Subcutaneous abdominal adipose tissue (tissue), 5 donors: ENCODE results near the gene SPEF2.

Experiments
- H3K27ac ChIP-seq: one replicate; pipeline ENCODE4 v1.7.0; 2013; ENCODE audit warnings: low read depth, mild to moderate bottlenecking, inconsistent platforms, low read length, moderate library complexity
- H3K27me3 ChIP-seq, 5 donors: one replicate each; pipeline ENCODE4 v1.7.0; 2013; ENCODE audit warnings: low read length in 5 of 5, inconsistent platforms in 1 of 5; ENCODE audit not compliant: control insufficient read depth in 5 of 5, insufficient read depth in 4 of 5
- H3K36me3 ChIP-seq, 5 donors: one replicate each; pipeline ENCODE4 v1.7.0; 2013; ENCODE audit warnings: low read length in 5 of 5; ENCODE audit not compliant: control insufficient read depth in 5 of 5, insufficient read depth in 5 of 5
- H3K4me1 ChIP-seq, 5 donors: one replicate each; pipeline ENCODE4 v1.7.0; 2013; ENCODE audit warnings: low read length in 5 of 5, mild to moderate bottlenecking in 3 of 5, moderate library complexity in 1 of 5; ENCODE audit not compliant: control insufficient read depth in 5 of 5, insufficient read depth in 5 of 5
- H3K4me3 ChIP-seq, 5 donors: one replicate each; pipeline ENCODE4 v1.7.0; 2013; ENCODE audit warnings: low read length in 5 of 5, low read depth in 1 of 5
- H3K9ac ChIP-seq, 5 donors: one replicate each; pipeline ENCODE4 v1.7.0; 2013; ENCODE audit warnings: low read length in 5 of 5, mild to moderate bottlenecking in 4 of 5, moderate library complexity in 3 of 5
- H3K9me3 ChIP-seq, 5 donors: one replicate each; pipeline ENCODE4 v1.7.0; 2013; ENCODE audit warnings: low read length in 5 of 5; ENCODE audit not compliant: control insufficient read depth in 5 of 5
- donor health status: healthy.
- donor health status: healthy.
- donor health status: healthy.
- donor health status: healthy.
- donor health status: healthy.

SPEF2 gene

GRCh38 chr5:35823347-35824098 lies 205.9 kb downstream of the SPEF2 start:
- Histone ChIP-seq H3K4me3 (no peak overlapping the region), H3K36me3 (no peaks in the 10 kb centered on the region), H3K27ac (no peak overlapping the region), H3K4me1 (no peaks in the 10 kb centered on the region), H3K9ac (no peak overlapping the region), H3K27me3 (no peaks in the 10 kb centered on the region), H3K9me3 (no peaks in the 10 kb centered on the region)

DNA sequence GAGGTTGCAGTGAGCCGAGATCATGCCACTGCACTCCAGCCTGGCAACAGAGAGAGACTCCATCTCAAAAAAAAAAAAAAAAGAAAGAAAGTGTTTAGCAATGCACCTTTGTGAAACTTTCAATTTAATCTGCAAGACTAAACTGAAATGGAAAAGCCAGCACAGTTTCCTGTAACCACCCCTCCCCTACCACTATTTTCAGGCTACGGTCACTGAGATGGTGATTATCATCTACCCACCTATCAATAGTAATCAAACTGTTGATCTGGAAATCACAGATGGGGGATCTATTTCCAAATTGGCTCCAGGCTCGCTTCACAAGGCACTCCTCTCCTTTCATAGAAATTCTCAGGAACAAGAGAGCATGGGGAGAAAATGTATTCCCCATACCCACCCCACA lies 208.4 kb downstream of the SPEF2 start:
- Histone ChIP-seq H3K27ac (no peak overlapping the region), H3K9ac (no peak overlapping the region), H3K36me3 (no peaks in the 10 kb centered on the region), H3K4me3 (no peak overlapping the region), H3K4me1 (no peaks in the 10 kb centered on the region), H3K27me3 (no peaks in the 10 kb centered on the region), H3K9me3 (no peaks in the 10 kb centered on the region)

DNA sequence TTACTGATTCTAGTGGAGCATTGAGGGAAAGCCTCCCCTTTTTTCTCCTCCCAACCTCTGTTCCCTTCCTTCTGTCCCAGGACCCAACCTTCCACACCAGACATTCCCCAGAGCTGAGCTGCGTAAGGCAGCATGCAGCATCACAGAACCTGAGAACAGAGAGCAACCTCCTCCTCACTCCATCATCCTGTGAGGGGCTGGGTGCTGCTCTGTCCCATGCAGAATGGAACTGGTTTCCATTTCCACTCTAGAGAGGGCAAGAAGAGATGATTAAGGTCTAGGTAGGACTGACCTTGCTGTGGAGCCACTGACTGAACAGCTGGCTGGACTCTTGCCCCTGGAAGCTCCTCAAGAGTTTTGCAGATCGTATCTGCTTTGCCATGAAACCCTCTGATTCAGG lies 208.9 kb downstream of the SPEF2 start:
- Histone ChIP-seq H3K4me3 (no peak overlapping the region), H3K27ac (no peak overlapping the region), H3K9me3 (no peaks in the 10 kb centered on the region), H3K36me3 (no peaks in the 10 kb centered on the region), H3K27me3 (no peaks in the 10 kb centered on the region), H3K9ac (no peak overlapping the region), H3K4me1 (no peaks in the 10 kb centered on the region)

DNA sequence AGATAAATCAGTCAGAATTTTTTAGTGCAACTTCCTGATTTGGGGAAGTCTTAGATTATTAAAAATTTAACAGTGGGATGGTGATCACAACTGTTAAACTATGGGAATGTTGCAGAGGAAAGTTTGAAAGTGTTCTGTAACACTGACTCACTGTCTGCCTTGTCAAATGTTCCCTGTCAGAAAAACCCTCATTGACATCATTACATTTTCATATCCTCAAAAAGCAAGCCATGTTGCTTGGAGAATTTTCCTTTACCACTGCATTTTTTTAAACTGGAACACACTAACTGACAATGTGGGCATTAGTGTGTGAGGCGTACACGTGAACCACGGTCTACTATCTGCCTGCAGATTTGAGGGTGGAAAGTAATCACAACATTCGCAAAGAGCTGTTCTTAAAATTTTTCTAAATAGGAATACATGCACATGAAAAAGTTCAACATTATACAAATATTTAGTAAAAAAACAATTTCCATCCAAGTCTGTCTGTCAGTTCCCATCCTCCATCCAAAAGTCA lies 210.5 kb downstream of the SPEF2 start:
- H3K27ac ChIP-seq, result no peak overlapping the region
- H3K36me3 ChIP-seq, result no peaks in the 10 kb centered on the region

DNA sequence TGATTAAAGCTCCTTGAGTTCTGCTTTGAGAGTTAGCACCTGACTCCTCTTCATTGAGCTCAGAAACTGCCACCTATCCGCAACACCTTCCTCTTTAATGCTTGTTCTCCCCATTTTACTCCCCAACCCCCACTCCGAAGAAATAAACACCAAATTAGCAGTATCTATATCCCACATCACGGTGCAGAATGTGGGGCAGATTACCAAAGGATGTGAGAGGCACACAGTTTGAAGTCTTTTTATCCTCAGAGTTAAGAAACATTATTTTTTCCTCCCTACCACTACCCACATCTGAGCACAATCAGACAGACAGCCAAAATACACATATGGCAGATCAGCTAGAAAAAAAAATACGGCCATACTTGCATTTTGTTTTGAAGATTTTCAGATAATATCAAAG lies 212.9 kb downstream of the SPEF2 start:
- no peaks in the 10 kb centered on the region for H3K9me3 ChIP-seq
- H3K4me3 ChIP-seq, result no peak overlapping the region
- H3K9ac ChIP-seq, result no peak overlapping the region
- no peak overlapping the region for H3K27ac ChIP-seq
- no peaks in the 10 kb centered on the region for H3K27me3 ChIP-seq
- no peaks in the 10 kb centered on the region for H3K36me3 ChIP-seq
- no peaks in the 10 kb centered on the region for H3K4me1 ChIP-seq

More for the DNA sequence above, 210.5 kb downstream of the SPEF2 start:
- Histone ChIP-seq H3K27me3 (no peaks in the 10 kb centered on the region), H3K9me3 (no peaks in the 10 kb centered on the region), H3K4me1 (no peaks in the 10 kb centered on the region), H3K9ac (no peak overlapping the region), H3K4me3 (no peak overlapping the region)

GRCh38 chr5:35832762-35833161 lies 215.1 kb downstream of the SPEF2 start:
- Histone ChIP-seq H3K27me3 (no peaks in the 10 kb centered on the region), H3K9me3 (no peaks in the 10 kb centered on the region), H3K4me1 (no peaks in the 10 kb centered on the region), H3K27ac (no peak overlapping the region), H3K4me3 (no peak overlapping the region), H3K36me3 (no peaks in the 10 kb centered on the region), H3K9ac (no peak overlapping the region)

- Histone ChIP-seq H3K4me3 (no peak overlapping the region), H3K27ac (no peak overlapping the region), H3K9me3 (no peaks in the 10 kb centered on the region), H3K27me3 (no peaks in the 10 kb centered on the region), H3K36me3 (no peaks in the 10 kb centered on the region), H3K4me1 (no peaks in the 10 kb centered on the region), H3K9ac (no peak overlapping the region)
Observed at GRCh38 chr5:35833224-35833623, 215.6 kb downstream of the SPEF2 start.

DNA sequence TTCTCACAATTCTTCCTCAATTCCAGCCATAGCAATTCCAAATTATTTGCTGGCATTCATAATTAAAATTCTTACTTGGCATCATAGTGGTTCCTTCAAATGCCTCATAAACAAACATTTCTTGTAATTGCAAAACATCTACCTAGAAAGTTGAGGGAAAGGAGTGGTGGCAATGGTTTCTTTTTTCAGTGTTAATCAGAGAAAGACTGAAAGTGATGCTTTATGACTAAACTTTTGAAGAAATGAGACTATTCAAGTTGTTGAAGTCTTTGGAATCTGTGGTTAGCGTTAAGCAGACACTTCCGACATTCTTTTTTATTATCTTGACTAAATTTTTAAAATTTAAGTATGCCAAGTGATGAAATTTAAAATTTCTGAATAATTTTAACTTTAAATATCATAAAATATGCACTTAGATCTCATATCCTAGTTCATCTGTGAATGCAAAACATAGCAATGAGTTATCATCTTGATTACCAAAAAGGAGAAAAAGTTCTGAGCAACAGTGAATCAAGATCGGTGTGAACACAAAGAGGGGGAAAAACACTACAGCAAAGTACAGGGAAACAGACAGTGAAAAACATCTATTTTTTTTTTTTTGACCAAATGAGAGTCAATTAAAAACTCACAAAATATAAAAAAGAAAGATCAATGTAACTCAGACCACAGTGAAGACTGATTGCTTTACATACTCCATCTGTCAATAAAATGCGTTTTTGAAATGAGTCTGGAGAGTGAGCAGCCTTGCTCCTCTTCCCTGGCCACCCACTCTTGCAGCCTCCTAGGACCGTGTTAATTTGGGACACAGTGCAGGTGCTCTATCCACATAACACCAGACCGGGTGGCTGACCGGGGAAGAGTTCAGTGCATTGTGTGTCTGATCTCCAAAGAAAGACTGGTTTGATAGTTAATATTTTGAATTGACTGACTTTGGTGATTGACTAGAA lies 218.4 kb downstream of the SPEF2 start:
- no peak overlapping the region for H3K4me3 ChIP-seq
- no peaks in the 10 kb centered on the region for H3K4me1 ChIP-seq
- no peak overlapping the region for H3K27ac ChIP-seq
- H3K9ac ChIP-seq, result no peak overlapping the region
- no peaks in the 10 kb centered on the region for H3K9me3 ChIP-seq
- no peaks in the 10 kb centered on the region for H3K27me3 ChIP-seq
- H3K36me3 ChIP-seq, result no peaks in the 10 kb centered on the region

- Histone ChIP-seq H3K4me3 (no peak overlapping the region), H3K4me1 (no peaks in the 10 kb centered on the region), H3K27ac (no peak overlapping the region), H3K27me3 (no peaks in the 10 kb centered on the region), H3K9ac (no peak overlapping the region), H3K36me3 (no peaks in the 10 kb centered on the region), H3K9me3 (no peaks in the 10 kb centered on the region)
Observed at GRCh38 chr5:35838370-35839042, 220.8 kb downstream of the SPEF2 start.
